Hepatocyte (in vitro differentiated cells): Measurements from ENCODE around the gene PPAT.

ENCODE experiments used
- CTCF ChIP-seq: fragments of 200-600 bp; sonication (generic); IDR thresholded peaks from 2 replicates; pipeline ENCODE4 v1.5.1; 2016; ENCODE audit warnings: antibody characterized with exemption, mild to moderate bottlenecking; ENCODE audit not compliant: poor library complexity
- EZH2 ChIP-seq: fragments of 200-600 bp; sonication (generic); IDR thresholded peaks from 2 replicates; pipeline ENCODE4 v1.6.1; 2016; ENCODE audit warnings: antibody characterized with exemption, mild to moderate bottlenecking, borderline replicate concordance

- TF ChIP-seq EZH2 = no peak
- no peak for TF ChIP-seq CTCF
These were observed 9.9 kb downstream of the PPAT start for GRCh38 chr4:56425518-56425917.
